ENCODE results near the gene TM9SF2. TPM values are rescaled to one million over a fixed set of nuclear protein-coding genes. Genes with fewer than 3 reads are reported as not detected.
A peak's percentile ranks its signal among the peaks of the same experiment; 100 is the strongest.

Gene TM9SF2
- total RNA-seq, 4 donors from 2014 or later: 19.8 to 189 (median 107) TPM

DNA sequence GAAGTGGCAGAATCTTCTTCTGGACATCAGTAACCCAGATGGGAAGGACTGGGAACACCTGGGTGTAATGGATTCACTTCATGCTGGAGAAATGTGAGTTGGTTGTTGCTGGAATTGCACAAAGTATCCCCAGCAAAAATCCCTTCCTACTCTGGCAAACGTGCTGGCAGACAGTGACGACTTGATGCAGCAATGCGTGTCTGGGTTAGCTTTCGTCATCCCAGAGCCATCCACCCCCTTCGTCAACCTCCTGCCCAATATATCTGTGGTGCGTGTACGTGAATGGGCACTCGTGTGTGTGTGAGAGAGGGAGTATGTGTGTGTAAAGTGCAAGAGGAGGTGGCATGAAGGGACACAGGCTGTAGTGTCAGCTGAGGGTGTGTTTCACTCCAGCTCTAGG, 70.9 kb downstream of the TM9SF2 start:
- H3K4me1 ChIP-seq: no peaks in the 10 kb centered on the region
- H3K27ac ChIP-seq: no peak overlapping the region
- no peak for TF ChIP-seq POLR2A (IDR thresholded peaks at IDR 0.05)
- TF ChIP-seq, protein P1, sequence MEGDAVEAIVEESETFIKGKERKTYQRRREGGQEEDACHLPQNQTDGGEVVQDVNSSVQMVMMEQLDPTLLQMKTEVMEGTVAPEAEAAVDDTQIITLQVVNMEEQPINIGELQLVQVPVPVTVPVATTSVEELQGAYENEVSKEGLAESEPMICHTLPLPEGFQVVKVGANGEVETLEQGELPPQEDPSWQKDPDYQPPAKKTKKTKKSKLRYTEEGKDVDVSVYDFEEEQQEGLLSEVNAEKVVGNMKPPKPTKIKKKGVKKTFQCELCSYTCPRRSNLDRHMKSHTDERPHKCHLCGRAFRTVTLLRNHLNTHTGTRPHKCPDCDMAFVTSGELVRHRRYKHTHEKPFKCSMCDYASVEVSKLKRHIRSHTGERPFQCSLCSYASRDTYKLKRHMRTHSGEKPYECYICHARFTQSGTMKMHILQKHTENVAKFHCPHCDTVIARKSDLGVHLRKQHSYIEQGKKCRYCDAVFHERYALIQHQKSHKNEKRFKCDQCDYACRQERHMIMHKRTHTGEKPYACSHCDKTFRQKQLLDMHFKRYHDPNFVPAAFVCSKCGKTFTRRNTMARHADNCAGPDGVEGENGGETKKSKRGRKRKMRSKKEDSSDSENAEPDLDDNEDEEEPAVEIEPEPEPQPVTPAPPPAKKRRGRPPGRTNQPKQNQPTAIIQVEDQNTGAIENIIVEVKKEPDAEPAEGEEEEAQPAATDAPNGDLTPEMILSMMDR (IDR thresholded peaks at IDR 0.05): no peak
- H3K36me3 ChIP-seq: no peaks in the 10 kb centered on the region
- no peaks in the 10 kb centered on the region for H3K9me3 ChIP-seq
- H3K27me3 ChIP-seq: no peaks in the 10 kb centered on the region
- no peak for DNase-seq
- H3K4me3 ChIP-seq: no peak overlapping the region

DNA sequence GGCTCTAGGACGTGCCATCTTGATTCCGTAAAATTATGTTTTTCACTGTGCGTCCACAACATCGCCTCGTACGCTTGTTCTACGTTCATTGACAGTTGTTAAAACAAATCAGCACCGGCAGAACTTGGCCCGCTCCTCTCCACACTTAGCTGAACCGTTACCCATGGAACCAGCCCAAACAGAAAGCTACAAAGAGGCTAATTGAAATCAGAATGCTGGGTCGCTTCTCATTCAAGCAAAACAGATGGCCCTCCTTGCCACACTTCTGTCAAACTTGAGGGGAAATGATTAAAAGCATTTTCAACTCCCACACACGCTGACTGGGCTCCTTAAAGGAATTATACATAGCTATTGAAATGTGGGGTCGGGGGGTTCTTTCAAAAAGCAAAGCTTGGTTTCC, 71.6 kb downstream of the TM9SF2 start:
- H3K9me3 ChIP-seq: no peaks in the 10 kb centered on the region
- no peak for DNase-seq
- TF ChIP-seq, protein P1 (IDR thresholded peaks at IDR 0.05): no peak
- TF ChIP-seq POLR2A (IDR thresholded peaks at IDR 0.05): no peak
- H3K36me3 ChIP-seq: no peaks in the 10 kb centered on the region
- H3K27me3 ChIP-seq: no peaks in the 10 kb centered on the region
- no peak overlapping the region for H3K27ac ChIP-seq
- no peaks in the 10 kb centered on the region for H3K4me1 ChIP-seq
- no peak overlapping the region for H3K4me3 ChIP-seq

DNA sequence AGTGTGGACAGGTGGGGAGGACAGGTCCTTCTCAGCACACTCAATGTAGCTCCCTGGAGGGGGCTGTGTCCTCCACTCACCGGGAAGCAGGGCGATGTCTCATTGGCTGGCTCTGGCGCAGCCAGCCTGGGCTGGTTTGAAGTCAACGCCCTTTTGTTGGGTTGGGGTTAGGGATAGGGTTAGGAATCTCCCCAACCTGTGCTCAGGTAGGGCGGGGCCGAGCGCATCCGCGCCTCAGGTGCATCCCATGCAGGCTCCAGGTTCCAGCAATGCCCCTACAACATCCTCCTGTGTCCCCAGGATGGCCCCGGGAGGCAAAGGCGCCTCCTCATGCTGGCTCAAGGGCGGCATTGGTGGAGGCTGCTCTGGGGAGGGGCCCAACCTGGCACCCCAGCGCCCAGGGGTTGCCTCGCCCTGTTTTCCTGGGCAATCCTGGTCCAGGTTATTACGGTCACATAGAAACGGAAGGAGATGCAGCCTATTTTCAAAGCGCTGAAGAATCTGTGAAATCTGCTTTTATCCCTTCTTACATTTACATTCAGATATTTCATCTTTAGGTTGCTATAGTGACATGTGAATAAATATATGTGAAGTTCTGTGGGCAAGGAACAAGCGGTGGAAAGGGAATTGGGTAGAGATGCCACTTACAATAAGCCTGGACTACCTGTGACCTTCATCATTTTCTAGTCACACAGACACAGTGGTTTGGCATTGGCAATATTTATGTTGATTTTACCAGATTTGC, 74.3 kb downstream of the TM9SF2 start:
- H3K4me3 ChIP-seq: no peak overlapping the region

DNA sequence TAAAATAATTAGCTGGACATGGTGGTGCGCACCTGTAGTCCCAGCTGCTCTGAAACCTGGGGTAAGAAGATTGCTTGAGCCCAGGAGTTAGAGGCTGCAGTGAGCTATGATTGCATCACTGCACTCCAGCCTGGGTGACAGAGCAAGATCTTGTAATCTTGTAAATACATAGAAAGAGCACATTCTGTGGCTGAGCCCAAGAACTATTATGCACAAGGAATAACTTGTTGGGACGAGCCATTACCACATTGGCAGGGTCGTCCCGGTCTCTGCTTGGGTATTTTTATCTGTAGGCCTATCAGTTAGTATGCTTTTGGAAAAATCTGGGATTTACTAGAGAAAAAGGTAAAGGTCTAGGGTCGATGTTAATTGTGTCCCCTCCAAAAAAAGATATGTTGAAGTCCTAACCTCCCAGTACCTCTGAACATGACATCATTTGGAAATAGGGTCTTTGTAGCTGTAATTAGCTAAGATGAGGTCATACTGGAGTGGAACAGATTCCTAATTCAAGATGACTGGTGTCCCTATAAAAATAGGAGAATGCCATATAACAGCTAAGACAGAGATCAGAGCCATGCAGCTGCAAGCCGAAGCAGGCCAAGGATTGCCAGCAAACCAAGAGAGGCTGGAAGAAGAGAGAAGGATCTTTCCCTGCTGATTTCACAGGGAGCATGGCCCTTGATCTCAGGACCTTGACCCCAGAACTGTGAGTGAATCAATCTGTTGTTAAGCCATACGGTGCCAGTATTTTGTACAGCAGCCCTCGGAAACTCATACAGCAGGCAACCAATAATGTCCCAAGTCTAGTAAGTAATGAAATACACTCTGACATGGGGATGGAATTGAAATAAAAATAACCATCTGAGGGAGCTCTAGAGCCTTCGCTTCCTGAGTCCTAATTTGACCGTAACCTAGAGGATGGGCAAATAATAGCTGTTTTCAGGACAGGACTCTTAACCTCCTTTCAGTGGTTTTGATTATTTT, 77.0 kb downstream of the TM9SF2 start:
- TF ChIP-seq, protein P1 (IDR thresholded peaks at IDR 0.05): peak in 3 of 6 experiments; percentile 26 to 41 (median 32)
- TF ChIP-seq POLR2A (IDR thresholded peaks at IDR 0.05): no peak
- DNase-seq: no peak
- Histone ChIP-seq H3K27ac (no peak overlapping the region), H3K4me1 (no peaks in the 10 kb centered on the region), H3K36me3 (no peaks in the 10 kb centered on the region), H3K9me3 (no peaks in the 10 kb centered on the region), H3K4me3 (no peak overlapping the region), H3K27me3 (no peaks in the 10 kb centered on the region)

More for the DNA sequence above, 74.3 kb downstream of the TM9SF2 start:
- Histone ChIP-seq H3K9me3 (no peaks in the 10 kb centered on the region), H3K36me3 (no peaks in the 10 kb centered on the region), H3K27me3 (no peaks in the 10 kb centered on the region), H3K27ac (no peak overlapping the region), H3K4me1 (no peaks in the 10 kb centered on the region)
- no peak for DNase-seq
- no peak for TF ChIP-seq POLR2A (IDR thresholded peaks at IDR 0.05)
- TF ChIP-seq, protein P1 (IDR thresholded peaks at IDR 0.05): no peak

DNA sequence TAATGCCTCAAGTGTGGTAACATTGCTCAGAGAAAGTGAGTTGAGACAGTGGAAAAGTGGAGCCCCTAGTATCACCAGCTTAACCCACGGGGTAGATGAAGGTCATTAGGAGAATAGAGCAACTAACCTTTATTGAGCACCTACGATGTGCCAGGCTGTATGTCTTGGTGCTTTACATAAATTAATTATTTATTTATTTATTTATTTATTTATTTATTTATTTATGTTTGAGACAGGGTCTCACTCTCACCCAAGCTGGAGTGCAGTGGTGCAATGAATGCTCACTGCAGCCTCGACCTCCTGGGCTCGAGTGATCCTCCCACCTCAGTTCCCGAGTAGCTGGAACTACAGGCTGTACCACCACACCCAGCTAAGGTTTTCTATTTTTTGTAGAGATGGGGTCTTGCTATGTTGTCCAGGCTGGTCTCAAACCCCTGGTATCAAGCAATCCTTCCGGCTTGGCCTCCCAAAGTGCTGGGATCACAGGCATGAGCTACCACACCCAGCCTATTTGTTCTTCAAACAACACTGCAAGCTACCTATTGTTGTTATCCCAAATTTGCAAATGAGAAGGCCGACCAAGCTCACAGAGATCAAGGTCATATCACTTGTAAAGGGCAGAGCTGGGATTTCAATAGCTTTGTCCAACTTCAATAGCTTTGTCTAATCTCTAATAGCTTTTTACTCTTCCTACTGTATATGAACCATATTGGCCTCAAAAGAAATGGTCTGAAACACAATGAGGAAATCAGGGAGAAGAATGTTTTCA, 79.4 kb downstream of the TM9SF2 start:
- no peaks in the 10 kb centered on the region for H3K27me3 ChIP-seq
- no peak overlapping the region for H3K27ac ChIP-seq
- no peaks in the 10 kb centered on the region for H3K9me3 ChIP-seq
- no peaks in the 10 kb centered on the region for H3K36me3 ChIP-seq
- DNase-seq: no peak
- H3K4me1 ChIP-seq: no peaks in the 10 kb centered on the region
- H3K4me3 ChIP-seq: no peak overlapping the region
- TF ChIP-seq, protein P1 (IDR thresholded peaks at IDR 0.05): no peak
- no peak for TF ChIP-seq POLR2A (IDR thresholded peaks at IDR 0.05)

All from Peyer's patch (tissue), 4 donors.